Fibroblast of the aortic adventitia (primary cell): Measurements from ENCODE around the gene SOCS4. TPM values are rescaled to one million over a fixed set of nuclear protein-coding genes. Genes with fewer than 3 reads are reported as not detected.
"Not testable (repeated sequence)": the region's sequence is repeated elsewhere in the genome, so short reads cannot be mapped to it uniquely, and the experiment has no call there.

Experiments
- DNase-seq: peaks from one replicate; pipeline ENCODE4 v3.0.0-alpha.2; 2010; ENCODE audit warnings: low read depth
- H3K4me3 ChIP-seq: 2 replicates; pipeline ENCODE4 v1.5.1; 2011; ENCODE audit warnings: low read depth, mild to moderate bottlenecking, control low read depth, low read length, moderate library complexity
- CTCF ChIP-seq: IDR thresholded peaks from 2 replicates; pipeline ENCODE4 v1.5.1; 2011; ENCODE audit warnings: mild to moderate bottlenecking, low read length, control low read depth, inconsistent platforms; ENCODE audit not compliant: insufficient read depth
- total RNA-seq: library from RNA; depleted of rRNA; stranded (reverse); fragments of >200 nt; gene quantifications from 2 replicates; pipeline ENCODE4 v1.2.3, GENCODE V29; 2012; ENCODE audit warnings: low replicate concordance

The SOCS4 gene
- total RNA-seq, 1 donor: 25.0 TPM

DNA sequence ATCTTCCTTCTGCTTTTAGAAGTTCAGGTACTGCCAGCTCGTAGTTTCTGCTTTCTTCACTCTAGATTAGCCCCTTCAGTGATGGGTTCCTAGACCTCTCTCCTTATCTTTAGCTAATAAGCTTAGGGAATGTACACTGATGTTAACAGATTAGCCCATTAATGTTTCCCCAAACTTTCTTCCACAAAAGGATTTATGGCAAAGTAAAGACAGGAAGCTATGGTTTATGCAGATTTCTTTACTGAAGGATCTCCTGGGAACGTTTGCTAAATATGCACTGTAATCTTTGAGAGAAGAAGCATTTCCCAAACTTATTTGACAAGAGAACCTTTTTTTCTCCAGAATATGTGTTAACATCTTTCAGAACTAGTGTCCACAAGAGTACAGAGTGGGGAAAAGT lies 4.2 kb downstream of the SOCS4 start:
- TF ChIP-seq CTCF: no peak
- H3K4me3 ChIP-seq: no peak overlapping the region
- DNase-seq: no peak

DNA sequence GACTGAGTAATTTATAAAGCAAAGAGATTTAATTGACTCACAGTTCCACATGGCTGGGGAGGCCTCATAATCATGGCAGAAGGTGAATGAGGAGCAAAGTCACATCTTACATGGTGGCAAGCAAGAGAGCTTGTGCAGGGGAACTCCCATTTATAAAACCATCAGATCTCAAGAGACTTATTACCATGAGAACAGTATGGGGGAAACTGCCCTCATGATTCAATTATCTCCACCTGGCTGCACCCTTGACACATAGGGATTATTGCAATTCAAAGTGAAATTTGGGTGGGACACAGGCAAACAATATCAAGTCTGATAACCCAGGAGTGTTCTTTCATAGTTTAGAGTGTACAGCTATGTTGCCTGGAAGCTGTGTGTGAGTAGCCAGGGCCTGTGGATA lies 11.0 kb downstream of the SOCS4 start:
- not testable (repeated sequence) for DNase-seq, H3K4me3 ChIP-seq

DNA sequence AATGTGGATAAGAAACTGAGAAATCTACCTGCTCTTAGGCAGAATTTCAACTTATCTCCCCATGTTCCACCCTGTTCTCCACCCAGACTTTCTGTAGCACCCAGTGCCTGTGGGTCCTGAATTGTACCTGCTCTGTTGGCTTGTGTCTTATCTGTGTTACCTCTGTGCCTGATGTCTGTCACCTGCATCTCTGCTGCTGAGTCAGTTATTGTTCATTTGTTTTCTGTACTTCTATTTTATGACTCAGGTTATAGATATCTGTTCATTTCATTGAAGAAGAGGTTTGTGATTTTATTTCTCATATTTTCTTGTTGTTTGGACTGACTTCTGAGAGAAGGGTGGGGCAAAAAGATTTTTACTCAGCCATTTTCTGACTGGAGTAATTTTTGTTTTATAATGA lies 11.7 kb downstream of the SOCS4 start:
- no peak for TF ChIP-seq CTCF
- no peak overlapping the region for H3K4me3 ChIP-seq

DNA sequence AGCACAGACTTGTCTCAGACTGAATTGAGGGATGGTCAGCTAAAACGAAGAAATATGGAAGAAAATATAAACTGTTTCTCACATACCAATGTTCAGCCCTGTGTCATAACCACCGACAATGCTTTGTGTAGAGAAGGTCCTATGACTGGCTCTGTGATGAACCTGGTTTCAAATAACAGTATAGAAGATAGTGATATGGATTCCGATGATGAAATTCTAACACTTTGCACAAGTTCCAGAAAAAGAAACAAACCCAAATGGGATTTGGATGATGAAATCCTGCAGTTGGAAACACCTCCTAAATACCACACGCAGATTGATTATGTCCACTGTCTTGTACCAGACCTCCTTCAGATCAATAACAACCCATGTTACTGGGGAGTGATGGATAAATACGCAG lies 16.5 kb downstream of the SOCS4 start:
- no peak overlapping the region for H3K4me3 ChIP-seq
- TF ChIP-seq CTCF: no peak
- no peak for DNase-seq

More for the DNA sequence above, 11.7 kb downstream of the SOCS4 start:
- DNase-seq: no peak

DNA sequence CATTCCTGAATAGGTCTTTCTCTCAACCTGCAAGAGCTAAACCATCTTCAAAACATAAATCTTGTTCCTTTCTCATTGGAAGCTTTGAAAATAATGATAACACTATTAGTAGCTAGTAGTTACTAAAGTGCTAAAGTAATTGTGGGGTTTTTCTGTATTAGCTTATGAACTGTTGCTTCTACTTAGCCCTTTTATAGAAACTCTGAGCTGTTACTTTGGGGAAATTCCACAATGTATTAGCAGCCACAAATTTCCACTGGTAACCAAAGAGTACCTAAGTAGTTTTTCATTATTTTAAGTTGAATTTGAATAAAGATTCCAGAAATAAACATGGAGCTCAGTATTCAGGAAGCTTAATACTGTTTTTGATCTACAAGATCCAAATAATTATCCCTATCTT lies 18.1 kb downstream of the SOCS4 start:
- no peak overlapping the region for H3K4me3 ChIP-seq
- no peak for TF ChIP-seq CTCF
- no peak for DNase-seq

- no peak for DNase-seq
- H3K4me3 ChIP-seq: no peak overlapping the region
- TF ChIP-seq CTCF: no peak
Observed at GRCh38 chr14:55047301-55048053, 20.4 kb downstream of the SOCS4 start.

GRCh38 chr14:55048900-55049436 lies 21.9 kb downstream of the SOCS4 start:
- no peak overlapping the region for H3K4me3 ChIP-seq
- TF ChIP-seq CTCF: no peak
- no peak for DNase-seq
